Gastroesophageal sphincter (tissue), 3 donors: ENCODE results near the gene TFG.

Experiments
- CTCF ChIP-seq, 4 experiments: fragments of 200-600 bp in 2 of 4; fragments of 450-650 bp in 2 of 4; sonication (generic) in 1 of 4; IDR thresholded peaks; one replicate each; pipeline ENCODE4 v1.5.1; 2017 to 2019; ENCODE audit warnings: antibody characterized with exemption in 4 of 4, mild to moderate bottlenecking in 2 of 4, moderate library complexity in 2 of 4
- POLR2A ChIP-seq, 2 donors: fragments of 450-650 bp; IDR thresholded peaks; one replicate each; pipeline ENCODE4 v1.6.1; 2017; ENCODE audit warnings: antibody characterized with exemption in 2 of 2, mild to moderate bottlenecking in 2 of 2, moderate library complexity in 1 of 2

- TF ChIP-seq CTCF (IDR thresholded peaks at IDR 0.05) (no peak), POLR2A (IDR thresholded peaks at IDR 0.05) (no peak)
These were observed 44.1 kb upstream of the TFG start for GRCh38 chr3:100665230-100665629.
